ENCODE data around the gene SWAP70.
A peak's percentile ranks its signal among the peaks of the same experiment; 100 is the strongest.

The SWAP70 gene

DNA sequence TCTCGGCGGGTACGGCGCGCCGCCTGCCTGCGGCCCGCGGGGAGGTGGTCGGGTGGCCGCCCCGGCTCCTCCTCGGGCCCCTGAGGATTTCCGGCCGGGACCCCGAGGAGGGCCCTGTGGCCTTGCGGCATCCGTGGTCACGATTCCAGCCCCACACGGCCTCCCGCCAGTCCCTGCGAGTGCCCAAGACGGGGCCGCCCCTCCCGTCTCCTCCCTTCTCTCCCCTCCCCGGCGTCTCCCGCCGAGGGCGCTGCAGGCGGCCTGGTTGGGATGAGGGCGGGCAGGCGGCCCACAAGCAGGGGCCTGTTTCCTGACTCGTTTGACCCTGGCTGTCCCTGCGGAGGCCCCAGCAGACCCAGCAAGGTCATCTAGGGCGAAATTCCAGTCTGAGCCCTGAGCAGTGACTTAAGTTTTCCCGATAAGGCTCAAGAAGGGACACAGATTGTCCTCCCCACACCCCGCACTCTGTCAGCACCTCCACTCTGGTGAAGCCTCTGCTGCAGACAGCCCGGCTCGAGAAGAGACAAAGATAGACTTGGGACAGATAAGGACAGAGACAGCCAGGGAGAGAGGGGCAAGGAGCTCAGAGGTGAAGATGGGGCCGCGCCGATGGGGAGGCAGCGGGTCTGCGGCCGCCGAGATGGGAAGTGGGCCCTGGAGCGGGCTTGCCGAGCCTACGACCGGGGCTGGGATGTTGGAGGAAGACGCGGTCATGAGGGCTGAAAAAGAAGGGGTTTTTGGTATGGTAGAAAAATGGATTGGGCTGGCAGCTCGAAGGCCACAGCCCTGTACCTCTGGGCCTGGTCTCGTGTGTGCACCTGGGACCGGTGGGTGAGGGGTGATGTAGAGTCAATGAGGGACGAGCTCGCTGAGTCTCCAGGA lies 95.0 kb downstream of the SWAP70 start:
- Histone ChIP-seq H2BK5ac (ENCODE audit: low read depth, low read length, poor library complexity, severe bottlenecking) (peak overlapping the region; percentile 100), H3K36me3 (ENCODE audit: control insufficient read depth in 1 of 2, insufficient read depth in 2 of 2, low read depth in 1 of 2, low read length in 2 of 2) (no peaks in the 10 kb centered on the region), H3K4me3 (ENCODE audit: insufficient read depth in 1 of 2, low read depth in 1 of 2, low read length in 2 of 2) (peak overlapping the region in 1 of 2 experiments; percentile 77), H3K27me3 (ENCODE audit: control insufficient read depth in 1 of 2, insufficient read depth in 1 of 2, low read length in 2 of 2) (no peaks in the 10 kb centered on the region), H3K27ac (ENCODE audit: low read length, poor library complexity, severe bottlenecking) (peak overlapping the region; percentile 98), H2BK120ac (ENCODE audit: low read depth, low read length) (peak overlapping the region; percentile 97), H2AFZ (ENCODE audit: low read depth, low read length) (peak overlapping the region; percentile 66), H3K9me3 (ENCODE audit: control insufficient read depth, low read length) (no peaks in the 10 kb centered on the region), H3K18ac (ENCODE audit: low read depth in 1 of 2, low read length in 2 of 2) (peak overlapping the region; percentile 93 to 99), H3K23ac (ENCODE audit: low read length in 2 of 2) (peak overlapping the region in 1 of 2 experiments; percentile 79), H3K14ac (ENCODE audit: low read length in 2 of 2) (peak overlapping the region in 1 of 2 experiments; percentile 95), H3K4me1 (ENCODE audit: control insufficient read depth, insufficient read depth, low read depth, low read length) (peaks cover 52% of the 10 kb centered on the region), H2BK12ac (ENCODE audit: low read length in 2 of 2) (peak overlapping the region; percentile 97 to 99), H2AK5ac (ENCODE audit: low read length, severe bottlenecking) (peak overlapping the region; percentile 93), H2BK15ac (ENCODE audit: low read depth, poor library complexity, severe bottlenecking) (peak overlapping the region; percentile 99), H4K91ac (ENCODE audit: low read length) (peak overlapping the region; percentile 100), H3K79me1 (replicated peaks; ENCODE audit: low read length, poor library complexity, severe bottlenecking) (peaks cover 2% of the 10 kb centered on the region), H3K9ac (ENCODE audit: low read length) (peak overlapping the region; percentile 96), H4K8ac (ENCODE audit: low read length) (peak overlapping the region; percentile 93), H3K4ac (ENCODE audit: low read depth in 1 of 2, low read length in 2 of 2) (peak overlapping the region; percentile 88 to 94), H3K4me2 (ENCODE audit: low read length, poor library complexity, severe bottlenecking) (peak overlapping the region; percentile 72)
- peak; percentile 88 for DNase-seq
- WGBS = 7% methylated on average over 58 of the region's 58 CpGs

DNA sequence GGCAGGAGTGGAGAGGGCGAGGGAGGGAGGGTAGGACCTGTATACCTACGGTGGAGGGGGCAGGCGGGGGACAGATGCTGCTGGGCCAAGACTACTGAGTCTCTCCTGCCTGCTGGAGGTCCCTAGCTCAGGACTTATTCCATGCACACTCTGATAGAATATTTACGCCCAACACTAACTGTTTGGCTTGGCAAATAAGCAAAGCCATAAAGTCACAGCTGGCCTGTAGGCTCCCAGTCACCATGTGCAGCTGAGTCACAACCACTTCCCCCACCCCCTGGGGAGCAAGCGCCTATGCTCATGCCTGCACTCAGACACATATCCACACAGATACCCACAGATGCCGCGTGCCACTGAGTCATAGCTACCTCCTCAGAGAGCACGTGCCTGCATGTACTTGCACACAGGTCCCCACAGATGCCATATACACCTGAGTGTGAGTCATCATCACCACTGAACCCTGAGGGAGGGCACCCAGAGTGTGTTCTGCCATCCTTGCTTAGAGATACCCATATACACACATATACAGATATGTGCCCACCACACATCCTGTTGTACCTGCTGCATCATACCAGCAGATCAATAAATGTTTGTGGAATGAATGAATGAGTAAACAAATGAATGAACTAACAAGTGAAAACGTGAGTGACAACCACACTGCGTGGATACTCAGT lies 95.8 kb downstream of the SWAP70 start:
- no peaks in the 10 kb centered on the region for H3K9me3 ChIP-seq (ENCODE audit: control insufficient read depth, low read length)
- H2AK5ac ChIP-seq (ENCODE audit: low read length, severe bottlenecking) = peak overlapping the region; percentile 89
- WGBS = 7% methylated on average over 9 of the region's 10 CpGs
- peak; percentile 99 for DNase-seq
- H2AFZ ChIP-seq (ENCODE audit: low read depth, low read length) = no peak overlapping the region
- peak overlapping the region; percentile 98 for H3K27ac ChIP-seq (ENCODE audit: low read length, poor library complexity, severe bottlenecking)
- H4K91ac ChIP-seq (ENCODE audit: low read length) = peak overlapping the region; percentile 100
- peak overlapping the region; percentile 90 to 96 for H3K4ac ChIP-seq (ENCODE audit: low read depth in 1 of 2, low read length in 2 of 2)
- no peak overlapping the region for H3K23ac ChIP-seq (ENCODE audit: low read length in 2 of 2)
- H3K79me1 ChIP-seq (replicated peaks; ENCODE audit: low read length, poor library complexity, severe bottlenecking) = peaks cover 5% of the 10 kb centered on the region
- H2BK12ac ChIP-seq (ENCODE audit: low read length in 2 of 2) = peak overlapping the region; percentile 97 to 99
- H3K27me3 ChIP-seq (ENCODE audit: control insufficient read depth in 1 of 2, insufficient read depth in 1 of 2, low read length in 2 of 2) = no peaks in the 10 kb centered on the region
- peak overlapping the region; percentile 97 for H2BK120ac ChIP-seq (ENCODE audit: low read depth, low read length)
- H3K4me3 ChIP-seq (ENCODE audit: insufficient read depth in 1 of 2, low read depth in 1 of 2, low read length in 2 of 2) = peak overlapping the region in 1 of 2 experiments; percentile 77
- H3K4me1 ChIP-seq (ENCODE audit: control insufficient read depth, insufficient read depth, low read depth, low read length) = peaks cover 53% of the 10 kb centered on the region
- H3K9ac ChIP-seq (ENCODE audit: low read length) = peak overlapping the region; percentile 96
- H2BK15ac ChIP-seq (ENCODE audit: low read depth, poor library complexity, severe bottlenecking) = no peak overlapping the region
- no peak overlapping the region for H3K4me2 ChIP-seq (ENCODE audit: low read length, poor library complexity, severe bottlenecking)
- H3K36me3 ChIP-seq (ENCODE audit: control insufficient read depth in 1 of 2, insufficient read depth in 2 of 2, low read depth in 1 of 2, low read length in 2 of 2) = peaks cover 0 to 1% of the 10 kb centered on the region in 2 experiments
- peak overlapping the region; percentile 93 for H4K8ac ChIP-seq (ENCODE audit: low read length)
- peak overlapping the region; percentile 100 for H2BK5ac ChIP-seq (ENCODE audit: low read depth, low read length, poor library complexity, severe bottlenecking)
- H3K14ac ChIP-seq (ENCODE audit: low read length in 2 of 2) = peak overlapping the region in 1 of 2 experiments; percentile 87
- H3K18ac ChIP-seq (ENCODE audit: low read depth in 1 of 2, low read length in 2 of 2) = peak overlapping the region; percentile 93 to 99

DNA sequence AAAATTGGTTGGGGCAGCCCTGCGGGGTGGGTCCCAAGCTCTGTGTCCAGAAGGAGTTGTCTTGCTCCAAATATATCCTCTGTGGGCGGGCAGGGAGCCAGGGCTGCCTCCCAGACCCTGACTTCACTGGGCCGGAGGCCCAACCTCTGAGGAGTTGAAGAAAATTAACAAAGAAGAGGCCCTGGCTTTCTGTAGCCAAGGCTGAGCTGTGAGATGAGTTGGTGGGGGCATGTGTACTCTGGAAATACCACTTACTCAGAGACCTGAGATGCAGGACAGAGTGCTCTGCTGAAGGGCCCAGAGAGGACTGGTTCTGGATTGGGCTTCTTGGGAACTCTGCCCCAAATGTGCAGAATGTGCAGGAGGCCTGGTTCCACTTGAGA lies 96.3 kb downstream of the SWAP70 start:
- 48% methylated on average over 3 of the region's 3 CpGs for WGBS
- H2BK5ac ChIP-seq (ENCODE audit: low read depth, low read length, poor library complexity, severe bottlenecking) = peak overlapping the region; percentile 96
- H3K4me2 ChIP-seq (ENCODE audit: low read length, poor library complexity, severe bottlenecking) = no peak overlapping the region
- peak overlapping the region; percentile 93 for H2AK5ac ChIP-seq (ENCODE audit: low read length, severe bottlenecking)
- H2AFZ ChIP-seq (ENCODE audit: low read depth, low read length) = no peak overlapping the region
- peak overlapping the region; percentile 87 for H2BK120ac ChIP-seq (ENCODE audit: low read depth, low read length)
- H3K27me3 ChIP-seq (ENCODE audit: control insufficient read depth in 1 of 2, insufficient read depth in 1 of 2, low read length in 2 of 2) = no peaks in the 10 kb centered on the region
- peaks cover 5% of the 10 kb centered on the region for H3K79me1 ChIP-seq (replicated peaks; ENCODE audit: low read length, poor library complexity, severe bottlenecking)
- H3K27ac ChIP-seq (ENCODE audit: low read length, poor library complexity, severe bottlenecking) = peak overlapping the region; percentile 98
- peak overlapping the region; percentile 92 to 93 for H3K18ac ChIP-seq (ENCODE audit: low read depth in 1 of 2, low read length in 2 of 2)
- no peak overlapping the region for H3K14ac ChIP-seq (ENCODE audit: low read length in 2 of 2)
- DNase-seq = peak; percentile 87
- peak overlapping the region; percentile 88 for H4K8ac ChIP-seq (ENCODE audit: low read length)
- no peak overlapping the region for H3K23ac ChIP-seq (ENCODE audit: low read length in 2 of 2)
- peak overlapping the region; percentile 91 for H4K91ac ChIP-seq (ENCODE audit: low read length)
- H2BK15ac ChIP-seq (ENCODE audit: low read depth, poor library complexity, severe bottlenecking) = peak overlapping the region; percentile 93
- no peaks in the 10 kb centered on the region for H3K9me3 ChIP-seq (ENCODE audit: control insufficient read depth, low read length)
- H3K4me3 ChIP-seq (ENCODE audit: insufficient read depth in 1 of 2, low read depth in 1 of 2, low read length in 2 of 2) = no peak overlapping the region
- H2BK12ac ChIP-seq (ENCODE audit: low read length in 2 of 2) = peak overlapping the region; percentile 60 to 82
- peak overlapping the region; percentile 81 to 96 for H3K4ac ChIP-seq (ENCODE audit: low read depth in 1 of 2, low read length in 2 of 2)
- H3K36me3 ChIP-seq (ENCODE audit: control insufficient read depth in 1 of 2, insufficient read depth in 2 of 2, low read depth in 1 of 2, low read length in 2 of 2) = peaks cover 0 to 2% of the 10 kb centered on the region in 2 experiments
- H3K9ac ChIP-seq (ENCODE audit: low read length) = peak overlapping the region; percentile 96
- H3K4me1 ChIP-seq (ENCODE audit: control insufficient read depth, insufficient read depth, low read depth, low read length) = peaks cover 53% of the 10 kb centered on the region

Measured in mesenchymal stem cell (in vitro differentiated cells and primary cell).